ENCODE measurements around the gene BAHCC1. TPM values are rescaled to one million over a fixed set of nuclear protein-coding genes. Genes with fewer than 3 reads are reported as not detected.

BAHCC1 gene
- total RNA-seq, 1 experiment from 2014 or later, result 15.4 TPM

DNA sequence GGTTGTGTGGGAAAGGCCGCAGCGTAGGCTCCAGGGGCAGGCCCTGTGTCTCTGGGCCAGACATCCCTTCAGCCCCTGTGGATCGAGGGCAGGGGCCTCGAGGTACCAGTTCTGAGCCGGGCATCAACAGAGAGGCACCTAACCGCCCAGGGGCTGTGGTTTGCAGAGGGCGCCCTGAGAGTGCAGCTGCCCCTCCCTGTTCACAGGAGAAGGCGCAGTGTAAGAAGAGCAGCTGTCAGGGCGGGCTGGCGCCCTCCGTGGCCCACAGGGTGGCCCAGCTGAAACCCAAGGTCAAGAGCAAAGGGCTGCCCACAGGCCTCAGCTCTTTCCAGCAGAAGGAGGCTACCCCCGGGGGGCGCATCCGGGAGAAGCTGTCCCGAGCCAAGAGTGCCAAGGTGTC, 60.8 kb downstream of the BAHCC1 start:
- in situ Hi-C loops (cut with HindIII; ENCODE audit: low pct_unique_long_range_greater_than_20kb, low sequenced_read_pairs), result no loop called here
- DNase-seq (ENCODE audit: low read depth, low spot score), result no peak

DNA sequence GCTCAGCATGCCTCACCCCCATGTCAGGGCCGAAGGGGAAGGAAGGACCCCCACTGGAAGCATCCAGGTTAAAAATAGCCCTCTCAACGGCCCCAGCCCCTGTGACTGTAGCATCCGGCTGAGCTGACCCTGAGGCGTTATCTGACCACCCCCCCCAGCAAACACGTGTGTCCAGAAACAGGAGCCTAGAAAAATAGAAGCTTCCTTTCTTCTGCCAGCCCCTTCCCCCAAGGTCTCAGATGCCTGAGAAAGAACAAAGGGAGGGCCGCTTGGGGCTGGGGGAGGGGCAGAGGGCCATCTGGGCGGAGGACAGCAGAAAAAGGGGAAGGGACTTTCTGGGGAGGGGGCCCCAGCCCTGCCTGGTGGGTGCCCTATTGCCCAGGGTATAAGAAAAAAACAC, 61.5 kb downstream of the BAHCC1 start:
- DNase-seq (ENCODE audit: low read depth, low spot score), result peak; percentile 34
- in situ Hi-C loops (cut with HindIII; ENCODE audit: low pct_unique_long_range_greater_than_20kb, low sequenced_read_pairs), result no loop called here

DNA sequence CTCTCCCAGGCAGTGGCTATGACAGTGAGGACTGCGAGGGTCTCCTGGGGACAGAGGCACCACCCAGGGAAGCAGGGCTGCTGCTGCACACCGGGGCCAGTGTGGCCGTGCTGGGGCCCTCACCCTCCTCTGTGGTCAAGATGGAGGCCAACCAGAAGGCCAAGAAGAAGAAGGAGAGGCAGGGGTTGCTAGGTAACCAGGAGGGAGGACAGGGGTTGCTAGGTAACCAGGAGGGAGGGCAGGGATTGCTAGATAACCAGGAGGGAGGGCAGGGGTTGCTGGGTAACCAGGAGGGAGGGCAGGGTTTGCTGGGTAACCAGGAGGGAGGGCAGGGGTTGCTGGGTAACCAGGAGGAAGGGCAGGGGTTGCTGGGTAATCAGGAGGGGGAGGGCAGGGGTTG, 62.1 kb downstream of the BAHCC1 start:
- in situ Hi-C loops (cut with HindIII; ENCODE audit: low pct_unique_long_range_greater_than_20kb, low sequenced_read_pairs), result no loop called here
- no peak for DNase-seq (ENCODE audit: low read depth, low spot score)

DNA sequence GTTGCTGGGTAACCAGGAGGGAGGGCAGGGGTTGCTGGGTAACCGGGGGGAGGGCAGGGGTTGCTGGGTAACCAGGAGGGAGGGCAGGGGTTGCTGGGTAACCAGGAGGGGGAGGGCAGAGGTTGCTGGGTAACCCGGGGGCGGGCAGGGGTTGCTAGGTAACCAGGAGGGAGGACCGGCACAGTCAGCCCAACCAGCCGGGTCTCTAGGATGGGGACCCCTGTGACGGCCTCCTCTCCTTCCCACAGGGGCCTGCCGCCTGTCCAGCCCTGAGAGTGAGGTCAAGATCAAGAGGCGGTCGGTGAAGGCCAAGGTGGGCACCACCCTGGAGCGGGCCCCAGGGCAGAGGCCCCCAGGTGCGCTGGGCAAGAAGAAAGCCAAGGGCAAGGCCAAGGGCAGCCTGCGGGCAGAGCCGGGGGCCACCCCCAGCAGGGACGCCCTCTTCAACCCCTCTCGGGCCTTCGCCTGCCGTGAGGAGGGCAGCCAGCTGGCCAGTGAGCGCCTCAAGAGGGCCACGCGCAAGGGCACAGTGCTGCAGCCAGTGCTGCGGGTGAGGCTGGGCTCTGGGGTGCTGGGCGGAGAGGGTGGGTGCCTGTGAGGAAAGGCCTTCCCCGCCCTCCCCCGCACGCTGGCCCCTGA, 62.8 kb downstream of the BAHCC1 start:
- DNase-seq (ENCODE audit: low read depth, low spot score), result no peak

DNA sequence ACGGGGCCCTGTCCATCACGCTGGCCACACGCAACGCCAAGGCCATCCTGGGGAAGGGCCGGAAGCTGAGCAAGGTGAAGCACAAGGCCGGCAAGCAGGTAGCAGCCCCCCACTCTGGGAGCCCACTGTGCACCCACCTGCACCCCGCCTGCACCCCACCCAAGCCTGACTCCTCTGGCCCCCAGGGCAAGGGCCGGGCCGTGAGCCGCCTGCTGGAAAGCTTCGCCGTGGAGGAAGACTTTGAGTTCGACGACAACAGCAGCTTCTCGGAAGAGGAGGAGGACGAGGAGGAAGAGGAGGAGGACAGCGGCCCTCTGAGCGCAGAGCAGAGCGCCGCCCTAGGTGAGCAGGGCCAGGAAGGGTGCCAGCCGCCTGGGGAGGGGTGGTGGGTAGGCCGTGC, 63.4 kb downstream of the BAHCC1 start:
- in situ Hi-C loops (cut with HindIII; ENCODE audit: low pct_unique_long_range_greater_than_20kb, low sequenced_read_pairs), result no loop called here
- DNase-seq (ENCODE audit: low read depth, low spot score), result no peak

More for the DNA sequence above, 62.8 kb downstream of the BAHCC1 start:
- in situ Hi-C loops (cut with HindIII; ENCODE audit: low pct_unique_long_range_greater_than_20kb, low sequenced_read_pairs), result no loop called here

DNA sequence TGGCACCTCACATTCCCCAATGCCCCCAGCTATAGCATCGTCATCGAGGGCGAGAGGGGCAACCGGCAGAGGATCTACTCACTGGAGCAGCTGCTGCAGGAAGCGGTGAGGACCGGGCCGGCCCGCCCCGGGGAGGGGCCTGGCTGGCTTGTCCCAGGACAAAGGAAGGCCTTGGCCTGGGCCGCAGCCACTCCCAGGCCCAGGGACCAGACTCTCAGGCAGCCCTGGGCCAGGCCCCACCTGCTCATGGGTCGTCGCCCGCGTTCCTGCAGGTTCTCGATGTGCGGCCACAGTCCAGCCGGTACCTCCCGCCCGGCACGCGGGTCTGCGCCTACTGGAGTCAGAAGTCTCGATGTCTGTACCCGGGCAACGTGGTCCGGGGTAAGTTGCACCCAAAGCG, 64.0 kb downstream of the BAHCC1 start:
- no peak for DNase-seq (ENCODE audit: low read depth, low spot score)
- in situ Hi-C loops (cut with HindIII; ENCODE audit: low pct_unique_long_range_greater_than_20kb, low sequenced_read_pairs), result no loop called here

DNA sequence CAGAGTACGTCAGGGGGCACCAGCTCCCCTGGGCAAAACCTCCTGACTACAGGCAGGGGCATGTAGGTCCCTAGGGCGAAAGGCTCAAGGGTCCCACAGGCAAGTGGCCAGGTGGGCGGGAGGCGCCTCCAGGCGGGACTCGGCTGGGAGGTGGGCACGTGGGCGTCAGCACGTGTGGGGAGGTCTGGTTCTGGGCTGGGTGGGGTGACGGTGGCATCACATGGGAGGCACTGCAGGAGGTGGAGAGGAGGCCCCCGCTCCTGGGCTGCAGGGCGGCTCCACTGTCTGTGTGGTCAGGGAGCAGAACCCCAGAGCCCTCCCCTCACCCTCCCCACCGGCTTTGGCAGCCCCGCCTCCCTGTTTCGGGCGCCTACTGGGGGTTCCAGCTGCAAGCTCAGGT, 64.6 kb downstream of the BAHCC1 start:
- in situ Hi-C loops (cut with HindIII; ENCODE audit: low pct_unique_long_range_greater_than_20kb, low sequenced_read_pairs), result no loop called here
- no peak for DNase-seq (ENCODE audit: low read depth, low spot score)

DNA sequence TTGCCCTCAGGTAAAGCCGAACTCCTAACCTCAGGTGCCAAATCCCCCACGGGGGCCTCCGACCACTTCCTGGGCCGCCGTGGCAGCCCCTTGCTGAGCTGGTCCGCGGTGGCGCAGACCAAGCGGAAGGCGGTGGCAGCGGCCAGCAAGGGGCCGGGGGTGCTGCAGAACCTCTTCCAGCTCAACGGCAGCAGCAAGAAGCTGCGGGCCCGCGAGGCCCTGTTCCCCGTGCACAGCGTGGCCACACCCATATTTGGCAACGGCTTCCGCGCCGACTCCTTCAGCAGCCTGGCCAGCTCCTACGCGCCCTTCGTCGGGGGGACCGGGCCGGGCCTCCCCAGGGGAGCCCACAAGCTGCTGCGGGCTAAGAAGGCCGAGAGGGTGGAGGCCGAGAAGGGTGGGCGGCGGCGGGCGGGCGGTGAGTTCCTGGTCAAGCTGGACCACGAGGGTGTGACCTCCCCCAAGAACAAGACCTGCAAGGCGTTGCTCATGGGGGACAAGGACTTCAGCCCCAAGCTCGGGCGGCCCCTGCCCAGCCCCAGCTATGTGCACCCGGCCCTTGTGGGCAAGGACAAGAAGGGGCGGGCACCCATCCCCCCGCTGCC, 65.7 kb downstream of the BAHCC1 start:
- DNase-seq (ENCODE audit: low read depth, low spot score), result no peak
- in situ Hi-C loops (cut with HindIII; ENCODE audit: low pct_unique_long_range_greater_than_20kb, low sequenced_read_pairs), result no loop called here

DNA sequence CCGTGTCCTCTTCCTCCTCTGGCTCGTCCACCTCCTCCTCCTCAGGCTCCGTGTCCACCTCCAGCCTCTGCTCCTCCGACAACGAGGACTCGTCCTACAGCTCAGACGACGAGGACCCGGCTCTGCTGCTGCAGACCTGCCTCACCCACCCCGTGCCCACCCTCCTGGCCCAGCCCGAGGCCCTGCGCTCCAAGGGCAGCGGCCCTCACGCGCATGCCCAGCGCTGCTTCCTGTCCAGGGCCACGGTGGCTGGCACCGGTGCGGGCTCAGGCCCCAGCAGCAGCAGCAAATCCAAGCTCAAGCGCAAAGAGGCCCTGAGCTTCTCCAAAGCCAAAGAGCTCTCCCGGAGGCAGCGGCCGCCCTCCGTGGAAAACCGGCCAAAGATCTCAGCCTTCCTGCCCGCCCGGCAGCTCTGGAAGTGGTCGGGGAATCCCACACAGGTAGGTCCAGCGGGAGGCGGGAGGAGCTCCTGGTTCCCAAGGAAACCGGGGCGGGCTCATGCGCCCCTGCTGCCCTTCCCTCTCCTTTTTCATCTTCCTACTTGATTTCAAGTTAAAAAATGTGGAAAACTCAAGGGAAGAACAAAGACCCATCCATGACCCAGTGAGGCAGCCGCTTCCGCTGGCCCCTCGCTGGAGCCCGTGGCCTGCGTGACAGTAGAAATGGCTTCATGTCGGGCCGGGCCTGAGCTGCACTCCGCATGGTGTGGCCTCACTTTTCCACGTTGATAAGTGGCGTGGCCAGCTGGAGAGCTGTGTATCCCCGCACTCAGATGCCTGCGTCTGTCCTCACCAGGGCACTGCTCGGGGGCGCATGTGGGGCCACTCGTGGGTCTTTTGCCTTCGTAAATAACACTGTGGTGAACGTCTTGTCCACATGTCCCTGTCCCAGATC, 66.6 kb downstream of the BAHCC1 start:
- in situ Hi-C loops (cut with HindIII; ENCODE audit: low pct_unique_long_range_greater_than_20kb, low sequenced_read_pairs), result no loop called here
- DNase-seq (ENCODE audit: low read depth, low spot score), result no peak

DNA sequence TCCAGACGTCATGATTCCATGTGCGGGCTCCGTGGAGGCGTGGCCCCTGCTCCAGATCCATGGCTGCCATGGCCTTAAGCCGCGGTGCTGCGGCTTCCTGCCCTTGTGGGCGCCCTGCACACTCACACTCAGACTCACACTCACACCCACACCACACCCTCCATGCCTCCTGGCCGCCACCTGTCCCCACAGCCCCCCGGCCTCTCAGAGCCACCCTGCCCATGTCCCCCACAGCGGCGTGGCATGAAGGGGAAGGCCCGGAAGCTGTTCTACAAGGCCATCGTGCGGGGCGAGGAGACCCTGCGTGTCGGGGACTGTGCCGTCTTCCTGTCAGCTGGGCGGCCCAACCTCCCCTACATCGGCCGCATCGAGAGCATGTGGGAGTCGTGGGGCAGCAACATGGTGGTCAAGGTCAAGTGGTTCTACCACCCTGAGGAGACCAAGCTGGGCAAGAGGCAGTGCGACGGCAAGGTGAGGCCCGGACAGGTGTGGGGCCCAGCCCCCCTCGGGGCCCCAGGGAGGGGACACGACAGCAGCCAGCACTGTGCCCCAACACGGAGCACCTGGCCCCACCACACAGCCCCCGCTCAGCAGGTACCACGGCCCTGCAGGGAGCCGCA, 67.4 kb downstream of the BAHCC1 start:
- in situ Hi-C loops (cut with HindIII; ENCODE audit: low pct_unique_long_range_greater_than_20kb, low sequenced_read_pairs), result no loop called here
- DNase-seq (ENCODE audit: low read depth, low spot score), result no peak

DNA sequence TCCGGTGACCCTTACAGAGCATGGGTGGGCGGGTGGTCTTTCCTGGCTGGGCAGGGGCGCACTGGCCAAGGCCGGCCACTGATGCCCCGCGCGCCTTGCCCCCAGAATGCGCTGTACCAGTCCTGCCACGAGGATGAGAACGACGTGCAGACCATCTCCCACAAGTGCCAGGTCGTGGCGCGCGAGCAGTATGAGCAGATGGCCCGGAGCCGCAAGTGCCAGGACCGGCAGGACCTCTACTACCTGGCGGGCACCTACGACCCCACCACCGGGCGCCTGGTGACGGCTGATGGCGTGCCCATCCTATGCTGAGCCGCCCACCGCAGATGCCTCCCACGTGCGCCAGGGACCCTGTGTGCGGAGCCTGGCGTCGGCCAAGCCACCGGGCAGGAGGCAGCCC, 68.2 kb downstream of the BAHCC1 start:
- in situ Hi-C loops (cut with HindIII; ENCODE audit: low pct_unique_long_range_greater_than_20kb, low sequenced_read_pairs), result no loop called here
- DNase-seq (ENCODE audit: low read depth, low spot score), result no peak

DNA sequence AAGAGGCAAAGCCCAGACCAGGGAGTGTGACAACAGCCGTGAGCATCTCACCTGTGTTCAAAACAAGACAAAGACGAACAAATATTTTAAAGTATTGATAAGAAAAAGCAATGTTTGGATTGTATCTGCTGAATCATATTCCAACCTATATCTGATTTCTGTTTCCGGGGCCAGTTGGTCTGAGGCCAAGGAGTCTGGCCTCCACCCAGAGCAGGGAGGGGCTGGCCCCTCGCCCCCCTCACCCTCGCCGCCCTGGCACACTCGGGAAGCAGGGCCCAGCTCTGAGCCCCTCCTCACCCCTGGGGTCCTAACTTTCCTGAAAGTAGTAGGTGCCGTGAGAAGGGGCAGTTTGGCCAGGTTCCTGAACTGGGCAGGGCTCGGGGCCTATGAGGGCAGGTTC, 69.3 kb downstream of the BAHCC1 start:
- DNase-seq (ENCODE audit: low read depth, low spot score), result no peak
- in situ Hi-C loops (cut with HindIII; ENCODE audit: low pct_unique_long_range_greater_than_20kb, low sequenced_read_pairs), result no loop called here

DNA sequence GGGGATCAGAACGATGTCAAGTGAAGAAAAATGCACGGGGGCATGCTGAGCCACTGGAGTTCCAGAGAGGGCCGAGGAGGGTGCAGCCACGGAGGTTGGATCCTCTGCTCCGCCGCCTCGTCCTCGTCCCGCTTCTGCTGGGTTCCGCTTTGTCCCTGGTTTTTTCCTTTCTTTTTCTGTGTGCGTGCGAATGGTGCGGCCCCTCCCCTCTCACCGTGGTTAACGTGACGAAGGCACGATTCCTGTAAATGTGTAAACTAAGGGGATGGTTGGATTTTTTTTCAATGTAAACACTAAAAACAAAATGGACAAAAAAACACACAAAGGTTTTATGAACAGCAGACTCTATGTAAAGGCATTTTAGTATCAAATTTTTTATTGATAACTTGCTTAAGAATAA, 70.7 kb downstream of the BAHCC1 start:
- in situ Hi-C loops (cut with HindIII; ENCODE audit: low pct_unique_long_range_greater_than_20kb, low sequenced_read_pairs), result no loop called here
- DNase-seq (ENCODE audit: low read depth, low spot score), result no peak

DNA sequence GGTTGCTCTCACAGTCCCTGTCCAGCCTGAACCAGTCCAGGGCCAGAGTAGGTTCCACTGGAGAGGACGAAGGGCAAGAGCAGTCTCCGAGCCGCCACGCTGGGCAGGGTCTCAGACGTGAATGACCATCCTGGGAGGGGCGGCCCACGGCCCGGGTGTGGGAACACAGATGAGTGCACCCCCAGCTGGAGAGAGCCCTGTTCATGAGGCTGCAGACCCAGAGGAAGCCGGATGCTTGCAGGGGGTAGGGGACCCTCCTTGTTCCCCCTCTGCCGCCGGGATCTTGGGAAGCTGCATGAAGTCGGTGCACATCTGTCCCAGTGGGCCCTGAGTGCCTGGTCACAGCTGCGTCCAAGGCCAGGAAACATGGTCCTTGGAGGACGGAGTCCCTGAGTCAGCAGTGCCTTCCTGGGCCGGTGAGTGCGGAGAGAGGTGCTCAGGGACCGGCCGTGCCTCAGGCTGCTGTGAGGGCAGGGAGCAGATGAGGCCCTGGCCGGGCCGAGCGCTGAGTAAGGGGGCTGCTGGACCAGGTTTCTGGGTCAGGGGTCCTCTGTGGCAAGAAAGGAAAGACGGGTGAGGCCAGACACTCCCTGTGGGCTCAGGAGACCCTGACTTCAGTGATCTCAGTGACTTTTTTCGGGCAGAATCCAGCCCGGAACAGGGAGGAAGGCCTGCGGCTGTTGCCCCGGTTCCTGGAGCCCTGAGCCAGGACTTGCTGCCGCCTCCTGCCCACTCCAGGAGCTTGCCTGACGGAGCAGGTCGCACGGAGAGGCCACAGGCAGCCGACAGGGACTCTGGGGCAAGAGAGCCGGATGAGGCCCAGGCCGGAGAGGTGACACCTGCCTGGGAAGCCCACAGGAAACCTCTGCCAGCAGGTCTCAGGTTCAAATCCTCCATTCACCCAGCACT, 71.6 kb downstream of the BAHCC1 start:
- DNase-seq (ENCODE audit: low read depth, low spot score), result no peak
- in situ Hi-C loops (cut with HindIII; ENCODE audit: low pct_unique_long_range_greater_than_20kb, low sequenced_read_pairs), result no loop called here

DNA sequence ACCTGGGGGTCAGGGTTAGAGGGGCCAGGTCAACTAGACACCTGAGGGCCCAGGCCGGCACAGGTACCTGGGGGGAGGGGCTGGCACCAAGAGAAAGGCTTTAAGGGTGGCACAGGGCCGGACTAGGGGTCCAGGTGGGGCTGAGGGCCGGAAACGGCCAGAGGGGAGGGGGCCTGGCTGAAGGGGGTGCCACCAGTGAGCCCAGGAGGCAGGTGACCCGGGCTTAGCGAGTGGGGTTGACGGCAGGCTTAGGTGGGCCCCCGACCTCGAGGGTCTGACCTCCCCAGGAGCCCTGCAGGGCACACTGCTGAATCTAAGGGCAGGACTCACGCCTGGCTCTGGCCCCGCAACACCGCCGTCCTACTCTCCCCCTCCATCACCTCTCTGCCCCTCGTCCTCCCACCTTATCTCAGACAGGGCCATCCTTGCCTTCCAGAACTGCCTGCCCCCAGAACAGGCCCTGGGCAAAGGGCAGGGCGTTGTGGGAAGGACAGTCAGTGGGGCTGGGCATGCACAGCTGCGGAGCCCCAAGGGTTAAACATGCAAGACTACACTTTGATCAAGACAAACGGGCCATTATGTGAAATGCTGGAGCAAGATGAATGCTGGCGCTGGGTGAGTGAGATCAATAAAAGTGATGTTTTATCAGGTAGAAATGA, 73.0 kb downstream of the BAHCC1 start:
- DNase-seq (ENCODE audit: low read depth, low spot score), result peak; percentile 41

DNA sequence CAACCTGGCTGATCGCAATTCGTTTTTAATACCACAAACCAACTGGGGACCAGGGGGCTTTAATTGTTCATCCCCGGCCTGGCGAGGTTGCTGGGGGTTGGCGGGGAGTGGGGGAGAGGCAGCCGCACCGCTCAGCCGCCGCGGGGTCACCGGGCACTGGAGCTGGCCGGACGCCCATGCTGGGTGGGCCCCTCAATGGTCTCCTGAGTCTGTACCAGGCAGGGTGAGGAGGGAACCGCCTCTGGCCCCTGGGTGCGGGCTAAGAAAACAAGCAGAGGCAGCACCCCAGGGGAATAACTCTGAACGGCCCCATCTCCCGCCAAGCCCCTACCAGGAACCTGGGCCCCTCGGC, 73.5 kb downstream of the BAHCC1 start:
- in situ Hi-C loops (cut with HindIII; ENCODE audit: low pct_unique_long_range_greater_than_20kb, low sequenced_read_pairs), result no loop called here
- DNase-seq (ENCODE audit: low read depth, low spot score), result no peak

More for the DNA sequence above, 73.0 kb downstream of the BAHCC1 start:
- in situ Hi-C loops (cut with HindIII; ENCODE audit: low pct_unique_long_range_greater_than_20kb, low sequenced_read_pairs), result no loop called here

DNA sequence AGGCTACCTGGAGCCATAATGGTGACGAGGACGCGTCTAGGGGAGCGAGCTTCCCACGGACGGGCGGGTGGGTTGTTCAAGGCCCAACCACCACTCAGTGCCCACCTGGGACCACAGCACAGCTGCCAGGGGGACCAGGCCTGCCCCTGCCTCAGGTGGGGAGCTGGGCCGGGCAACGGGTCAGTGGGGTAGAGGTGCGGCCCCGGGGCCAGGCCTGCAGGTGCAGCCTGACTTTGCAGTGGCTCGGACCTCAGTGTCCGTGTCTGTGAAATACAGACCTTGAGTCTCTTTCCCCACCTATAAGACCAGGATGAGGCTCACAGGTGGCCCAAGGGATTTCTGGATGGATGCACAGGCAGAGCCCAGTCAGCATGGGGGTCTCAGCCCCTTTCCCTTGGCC, 74.0 kb downstream of the BAHCC1 start:
- in situ Hi-C loops (cut with HindIII; ENCODE audit: low pct_unique_long_range_greater_than_20kb, low sequenced_read_pairs), result no loop called here

More for the DNA sequence above, 74.0 kb downstream of the BAHCC1 start:
- DNase-seq (ENCODE audit: low read depth, low spot score), result no peak
